ENCODE data around the gene GALNT11. TPM values are rescaled to one million over a fixed set of nuclear protein-coding genes. Genes with fewer than 3 reads are reported as not detected.

GALNT11 gene
- total and polyA plus RNA-seq, 5 experiments from 2014 or later, result 31.3 to 58.3 (median 52.1) TPM

- DNase-seq, result no peak
- peaks cover 0 to 8% (median 3%) of the 10 kb centered on the region in 4 donors for H3K4me1 Mint-ChIP-seq
- H3K4me3 Mint-ChIP-seq, result no peak overlapping the region
- peaks cover 0 to 8% (median 4%) of the 10 kb centered on the region in 9 donors for H3K9me3 Mint-ChIP-seq
- H3K27ac Mint-ChIP-seq, result no peak overlapping the region
- ATAC-seq, result no peak
- POLR2A ChIA-PET, result interaction anchor here (0.7 kb wide), 1 partner anchor 1062 kb away, joined by 3 read pairs; no protein-coding TSS in a partner anchor
- H3K27me3 Mint-ChIP-seq, result no peaks in the 10 kb centered on the region
- peaks cover 14 to 60% (median 29%) of the 10 kb centered on the region in 3 donors for H3K36me3 Mint-ChIP-seq
Measured at GRCh38 chr7:152129682-152130081, 104.2 kb downstream of the GALNT11 start.

- H3K9me3 Mint-ChIP-seq, result peaks cover 0 to 2% (median 0%) of the 10 kb centered on the region in 9 donors
- peaks cover 7 to 49% (median 22%) of the 10 kb centered on the region in 3 donors for H3K36me3 Mint-ChIP-seq
- no peaks in the 10 kb centered on the region for H3K27me3 Mint-ChIP-seq
- POLR2A ChIA-PET, result no interaction called here
- peak overlapping the region in 8 of 10 donors; percentile 47 to 78 (median 64) for H3K27ac Mint-ChIP-seq
- no peak for ATAC-seq
- H3K4me3 Mint-ChIP-seq, result peak overlapping the region in 2 of 10 donors; percentile 1 to 68
- H3K4me1 Mint-ChIP-seq, result peaks cover 0 to 8% (median 3%) of the 10 kb centered on the region in 4 donors
- no peak for DNase-seq
Measured at GRCh38 chr7:152130658-152131590, 105.5 kb downstream of the GALNT11 start.

GRCh38 chr7:152131981-152132494 is 106.6 kb downstream of the GALNT11 start:
- no peaks in the 10 kb centered on the region for H3K27me3 Mint-ChIP-seq
- ATAC-seq (no peak), DNase-seq (no peak)
- H3K4me3 Mint-ChIP-seq, result no peak overlapping the region
- H3K27ac Mint-ChIP-seq, result peak overlapping the region in 4 of 10 donors; percentile 15 to 77 (median 35)
- POLR2A ChIA-PET, result no interaction called here
- H3K9me3 Mint-ChIP-seq, result no peaks in the 10 kb centered on the region
- H3K4me1 Mint-ChIP-seq, result peaks cover 0 to 10% (median under 1%) of the 10 kb centered on the region in 4 donors
- H3K36me3 Mint-ChIP-seq, result peaks cover 7 to 54% (median 22%) of the 10 kb centered on the region in 3 donors

GRCh38 chr7:152132812-152133211 is 107.3 kb downstream of the GALNT11 start:
- ATAC-seq, result no peak
- H3K4me1 Mint-ChIP-seq, result peaks cover 0 to 6% (median 0%) of the 10 kb centered on the region in 4 donors

GRCh38 chr7:152133804-152134203 is 108.3 kb downstream of the GALNT11 start:
- ATAC-seq (no peak), DNase-seq (no peak)
- POLR2A ChIA-PET, result interaction anchor here (1.1 kb wide), 1 partner anchor 11 kb away, joined by 4 read pairs; no protein-coding TSS in a partner anchor
- H3K9me3 Mint-ChIP-seq, result no peaks in the 10 kb centered on the region
- peaks cover 0 to 6% (median 0%) of the 10 kb centered on the region in 4 donors for H3K4me1 Mint-ChIP-seq
- no peaks in the 10 kb centered on the region for H3K27me3 Mint-ChIP-seq
- peaks cover 0 to 56% (median 16%) of the 10 kb centered on the region in 3 donors for H3K36me3 Mint-ChIP-seq
- peak overlapping the region in 1 of 10 donors; percentile 24 for H3K4me3 Mint-ChIP-seq
- H3K27ac Mint-ChIP-seq, result peak overlapping the region in 7 of 10 donors; percentile 12 to 88 (median 60)

More at GRCh38 chr7:152132812-152133211, 107.3 kb downstream of the GALNT11 start:
- H3K27ac Mint-ChIP-seq, result peak overlapping the region in 3 of 10 donors; percentile 28 to 88 (median 36)
- no peaks in the 10 kb centered on the region for H3K27me3 Mint-ChIP-seq
- POLR2A ChIA-PET, result interaction anchor here (1.1 kb wide), 1 partner anchor 12 kb away, joined by 4 read pairs; no protein-coding TSS in a partner anchor
- H3K9me3 Mint-ChIP-seq, result no peaks in the 10 kb centered on the region
- DNase-seq, result no peak
- no peak overlapping the region for H3K4me3 Mint-ChIP-seq
- H3K36me3 Mint-ChIP-seq, result peaks cover 2 to 56% (median 17%) of the 10 kb centered on the region in 3 donors

GRCh38 chr7:152136686-152137085 is 111.2 kb downstream of the GALNT11 start:
- peak overlapping the region; percentile 9 to 87 (median 60) for H3K27ac Mint-ChIP-seq

GRCh38 chr7:152137476-152138025 is 112.1 kb downstream of the GALNT11 start:
- Mint-ChIP-seq H3K27ac (peak overlapping the region in 2 of 10 donors; percentile 56 to 85), H3K36me3 (peaks cover 0 to 66% (median 20%) of the 10 kb centered on the region in 3 donors), H3K27me3 (no peaks in the 10 kb centered on the region), H3K4me3 (no peak overlapping the region), H3K9me3 (no peaks in the 10 kb centered on the region), H3K4me1 (peaks cover 6 to 17% (median 13%) of the 10 kb centered on the region in 4 donors)
- POLR2A ChIA-PET, result no interaction called here
- DNase-seq (no peak), ATAC-seq (no peak)

More at GRCh38 chr7:152136686-152137085, 111.2 kb downstream of the GALNT11 start:
- Mint-ChIP-seq H3K9me3 (no peaks in the 10 kb centered on the region), H3K27me3 (no peaks in the 10 kb centered on the region), H3K4me3 (peak overlapping the region in 1 of 10 donors; percentile 28), H3K4me1 (peaks cover 3 to 8% (median 5%) of the 10 kb centered on the region in 4 donors), H3K36me3 (peaks cover 0 to 66% (median 20%) of the 10 kb centered on the region in 3 donors)
- POLR2A ChIA-PET, result no interaction called here
- ATAC-seq (no peak), DNase-seq (no peak)

GRCh38 chr7:152140067-152140466 is 114.6 kb downstream of the GALNT11 start:
- ATAC-seq (no peak), DNase-seq (no peak)
- Mint-ChIP-seq H3K27ac (peak overlapping the region in 8 of 10 donors; percentile 23 to 78 (median 63)), H3K4me3 (no peak overlapping the region), H3K9me3 (no peaks in the 10 kb centered on the region), H3K27me3 (no peaks in the 10 kb centered on the region), H3K4me1 (peaks cover 26 to 42% (median 37%) of the 10 kb centered on the region in 4 donors), H3K36me3 (peaks cover 0 to 58% (median 16%) of the 10 kb centered on the region in 3 donors)
- POLR2A ChIA-PET, result no interaction called here

- Mint-ChIP-seq H3K4me3 (peak overlapping the region in 2 of 10 donors; percentile 6 to 54), H3K9me3 (no peaks in the 10 kb centered on the region), H3K36me3 (peaks cover 0 to 58% (median 16%) of the 10 kb centered on the region in 3 donors), H3K27ac (peak overlapping the region; percentile 36 to 78 (median 64)), H3K4me1 (peaks cover 29 to 47% (median 42%) of the 10 kb centered on the region in 4 donors), H3K27me3 (no peaks in the 10 kb centered on the region)
- DNase-seq (no peak), ATAC-seq (no peak)
- POLR2A ChIA-PET, result no interaction called here
Measured at GRCh38 chr7:152140560-152140959, 115.1 kb downstream of the GALNT11 start.

- peak overlapping the region; percentile 86 to 96 (median 94) for H3K27ac Mint-ChIP-seq
- POLR2A ChIA-PET, result interaction anchor here (2.0 to 3.8 kb wide), 2 partner anchors 16 to 117 kb away, joined by 10 to 20 read pairs; partner anchors contain the start of gene GALNT11
- H3K27me3 Mint-ChIP-seq, result no peaks in the 10 kb centered on the region
- peak; percentile 42 to 48 for ATAC-seq
- H3K9me3 Mint-ChIP-seq, result no peaks in the 10 kb centered on the region
- H3K4me1 Mint-ChIP-seq, result peaks cover 31 to 57% (median 52%) of the 10 kb centered on the region in 4 donors
- H3K4me3 Mint-ChIP-seq, result peak overlapping the region; percentile 40 to 84 (median 68)
- peak in 4 of 10 donors; percentile 14 to 40 (median 28) for DNase-seq
- H3K36me3 Mint-ChIP-seq, result peaks cover 0 to 54% (median 15%) of the 10 kb centered on the region in 3 donors
Measured at GRCh38 chr7:152142976-152143595, 117.6 kb downstream of the GALNT11 start.

GRCh38 chr7:152144557-152145245 is 119.2 kb downstream of the GALNT11 start:
- H3K9me3 Mint-ChIP-seq, result no peaks in the 10 kb centered on the region
- ATAC-seq (peak; percentile 80 to 84), DNase-seq (peak in 5 of 10 donors; percentile 3 to 49 (median 32))
- H3K27ac Mint-ChIP-seq, result peak overlapping the region; percentile 65 to 95 (median 90)
- no peaks in the 10 kb centered on the region for H3K27me3 Mint-ChIP-seq
- H3K4me3 Mint-ChIP-seq, result peak overlapping the region; percentile 50 to 78 (median 66)
- POLR2A ChIA-PET, result interaction anchor here (0.8 to 3.8 kb wide), 7 partner anchors 10 to 268 kb away, joined by 3 to 20 read pairs (median 4); partner anchors contain the start of genes GALNT11 and PRKAG2
- peaks cover 31 to 57% (median 52%) of the 10 kb centered on the region in 4 donors for H3K4me1 Mint-ChIP-seq
- H3K36me3 Mint-ChIP-seq, result peaks cover 0 to 54% (median 11%) of the 10 kb centered on the region in 3 donors

All from naive thymus-derived CD8-positive, alpha-beta T cell (primary cell).